WTC11 (cell line): Measurements from ENCODE around the gene PIK3C2G. TPM values are rescaled to one million over a fixed set of nuclear protein-coding genes. Genes with fewer than 3 reads are reported as not detected.

Source experiments
- ATAC-seq: fragments of 200-7000 bp; cut with Tn5 transposase; 2 replicates; pipeline ENCODE4 v1.10.0; 2021; ENCODE audit warnings: mild to moderate bottlenecking, moderate library complexity
- CTCF ChIA-PET: fragments of 300-600 bp; sonication (Branson Sonifier 250); formaldehyde crosslinking; loops from one replicate; lab custom pipeline; 2021; ENCODE audit warnings: antibody characterized with exemption; lab: Charles Lee
- POLR2A ChIA-PET: fragments of 350-600 bp; sonication (Branson Sonifier 250); formaldehyde crosslinking; loops from one replicate; lab custom pipeline; 2021; ENCODE audit warnings: antibody characterized with exemption; lab: Charles Lee
- DNase-seq: peaks from one replicate; pipeline ENCODE4 v3.0.0; 2021; ENCODE audit warnings: low spot score
- H3K27ac Mint-ChIP-seq: 2 replicates; pipeline ENCODE4 v1.8.0; 2021; ENCODE audit warnings: mixed read lengths
- H3K27me3 Mint-ChIP-seq: 2 replicates; pipeline ENCODE4 v1.8.0; 2021; ENCODE audit warnings: low read depth, mild to moderate bottlenecking, moderate library complexity, mixed read lengths
- H3K36me3 Mint-ChIP-seq: 2 replicates; pipeline ENCODE4 v1.8.0; 2021; ENCODE audit warnings: mixed read lengths
- H3K4me1 Mint-ChIP-seq: 2 replicates; pipeline ENCODE4 v1.8.0; 2022; ENCODE audit warnings: mixed read lengths
- H3K4me3 Mint-ChIP-seq: 2 replicates; pipeline ENCODE4 v1.8.0; 2021; ENCODE audit warnings: mild to moderate bottlenecking, moderate library complexity, mixed read lengths
- H3K9me3 Mint-ChIP-seq: 2 replicates; pipeline ENCODE4 v1.8.0; 2021; ENCODE audit warnings: mixed read lengths
- ATF6 ChIP-seq: sonication (generic); formaldehyde crosslinking; IDR thresholded peaks from 2 replicates; pipeline ENCODE4 v1.8.1; 2023; ENCODE audit warnings: mild to moderate bottlenecking, missing genetic modification reagents
- FOXJ3 ChIP-seq: sonication (generic); formaldehyde crosslinking; IDR thresholded peaks from 2 replicates; pipeline ENCODE4 v1.9.0; 2021; ENCODE audit warnings: missing genetic modification reagents, mild to moderate bottlenecking, borderline replicate concordance
- GRHL2 ChIP-seq: fragments of 250-450 bp; sonication (Bioruptor Pico); IDR thresholded peaks from 2 replicates; pipeline ENCODE4 v1.8.0; 2022; ENCODE audit warnings: mild to moderate bottlenecking, moderate library complexity; ENCODE audit not compliant: insufficient replicate concordance, severe bottlenecking
- HMGXB4 ChIP-seq: sonication (generic); formaldehyde crosslinking; IDR thresholded peaks from 2 replicates; pipeline ENCODE4 v1.8.1; 2023; ENCODE audit warnings: mild to moderate bottlenecking, moderate library complexity, missing genetic modification reagents
- MAX ChIP-seq: sonication (generic); formaldehyde crosslinking; IDR thresholded peaks from 2 replicates; pipeline ENCODE4 v1.8.0; 2022; ENCODE audit warnings: mild to moderate bottlenecking, missing genetic modification reagents
- NFYB ChIP-seq: sonication (generic); formaldehyde crosslinking; conservative IDR thresholded peaks from 2 replicates; pipeline ENCODE4 v1.8.0; 2022; ENCODE audit warnings: low read depth, missing genetic modification reagents
- NR3C1 ChIP-seq: sonication (generic); formaldehyde crosslinking; conservative IDR thresholded peaks from 2 replicates; pipeline ENCODE4 v1.8.1; 2023; ENCODE audit warnings: low read depth, mild to moderate bottlenecking, missing genetic modification reagents
- RELA ChIP-seq: sonication (generic); formaldehyde crosslinking; IDR thresholded peaks from 2 replicates; pipeline ENCODE4 v1.8.1; 2022; ENCODE audit warnings: missing genetic modification reagents, mild to moderate bottlenecking, borderline replicate concordance
- RORB ChIP-seq: fragments of 250-450 bp; sonication (Bioruptor Pico); IDR thresholded peaks from 2 replicates; pipeline ENCODE4 v1.9.0; 2021; ENCODE audit warnings: mild to moderate bottlenecking
- SMAD4 ChIP-seq: sonication (generic); formaldehyde crosslinking; IDR thresholded peaks from 2 replicates; pipeline ENCODE4 v1.8.0; 2022; ENCODE audit warnings: mild to moderate bottlenecking, missing genetic modification reagents
- ZBTB21 ChIP-seq: sonication (generic); formaldehyde crosslinking; IDR thresholded peaks from 2 replicates; pipeline ENCODE4 v1.8.1; 2023; ENCODE audit warnings: mild to moderate bottlenecking, missing genetic modification reagents, borderline replicate concordance
- ZNF138 ChIP-seq: sonication (generic); formaldehyde crosslinking; conservative IDR thresholded peaks from 2 replicates; pipeline ENCODE4 v1.8.1; 2022; ENCODE audit warnings: mild to moderate bottlenecking, moderate library complexity, missing genetic modification reagents
- ZNF263 ChIP-seq: sonication (generic); formaldehyde crosslinking; IDR thresholded peaks from 2 replicates; pipeline ENCODE4 v1.8.1; 2022; ENCODE audit warnings: low read depth, mild to moderate bottlenecking, moderate library complexity, missing genetic modification reagents
- ZNF425 ChIP-seq: fragments of 250-450 bp; sonication (Bioruptor Pico); conservative IDR thresholded peaks from 2 replicates; pipeline ENCODE4 v1.9.0; 2021; ENCODE audit warnings: mild to moderate bottlenecking
- total RNA-seq: library from RNA; stranded (reverse); gene quantifications from 3 replicates; pipeline ENCODE4 v1.2.3, GENCODE V29; 2021
- TF ChIP-seq, protein P1 (sequence below): sonication (generic); formaldehyde crosslinking; IDR thresholded peaks from 2 replicates; pipeline ENCODE4 v1.8.0; 2022; ENCODE audit warnings: mild to moderate bottlenecking, missing genetic modification reagents

The PIK3C2G gene
- total RNA-seq, 1 experiment from 2014 or later: not detected

- POLR2A ChIA-PET: no interaction called here
- TF ChIP-seq HMGXB4: no peak
- Mint-ChIP-seq H3K4me1 (peaks cover 25% of the 10 kb centered on the region), H3K9me3 (peaks cover 7% of the 10 kb centered on the region; the same call in 1 of the 2 replicates), H3K27me3 (no peaks in the 10 kb centered on the region), H3K4me3 (no peak overlapping the region), H3K27ac (no peak overlapping the region), H3K36me3 (no peaks in the 10 kb centered on the region; the same call in 1 of the 2 replicates)
- no peak for ATAC-seq
- DNase-seq: no peak
- CTCF ChIA-PET: no interaction called here
Observed at GRCh38 chr12:18281941-18282340, 20.6 kb downstream of the PIK3C2G start.

GRCh38 chr12:18283831-18284230, 22.5 kb downstream of the PIK3C2G start:
- POLR2A ChIA-PET: no interaction called here
- Mint-ChIP-seq H3K4me3 (no peak overlapping the region), H3K27me3 (no peaks in the 10 kb centered on the region)
- CTCF ChIA-PET: interaction anchor here (1.2 kb wide), 1 partner anchor 34 kb away, joined by 4 read pairs; no protein-coding TSS in a partner anchor
- no peak for TF ChIP-seq ZNF425 (CRISPR knock-in tag)
- no peak for TF ChIP-seq ZBTB21 (CRISPR knock-in tag)
- no peak for TF ChIP-seq RELA
- no peak for TF ChIP-seq NR3C1 (CRISPR knock-in tag)
- TF ChIP-seq GRHL2 (CRISPR knock-in tag): no peak
- no peak for TF ChIP-seq NFYB
- TF ChIP-seq MAX: no peak
- TF ChIP-seq, all 79 proteins: peak for 0
- Mint-ChIP-seq H3K9me3 (peaks cover 10% of the 10 kb centered on the region; the same call in 1 of the 2 replicates), H3K36me3 (peaks cover 2% of the 10 kb centered on the region; the same call in 1 of the 2 replicates), H3K4me1 (peaks cover 25% of the 10 kb centered on the region), H3K27ac (peak overlapping the region; percentile 34)
- peak; percentile 28 for DNase-seq
- ATAC-seq: peak; percentile 96

DNA sequence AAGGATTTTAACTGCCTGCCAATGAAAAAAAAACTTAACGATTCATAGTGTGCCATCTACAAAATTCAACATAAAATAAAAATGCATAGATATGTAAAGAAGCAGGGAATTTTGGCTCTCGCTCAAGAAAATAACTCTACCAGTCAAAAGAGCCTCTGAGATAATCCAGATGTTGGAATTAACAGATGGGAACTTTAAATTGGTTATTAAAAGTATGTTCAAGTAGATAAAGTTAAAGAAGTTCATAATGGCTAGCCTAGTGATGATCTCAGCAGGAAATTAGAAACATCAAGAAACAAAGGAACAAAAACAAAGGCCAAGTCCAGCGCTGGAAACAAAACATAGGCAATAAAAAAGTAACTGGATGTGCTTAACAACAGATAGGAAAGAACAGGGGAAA, 23.1 kb downstream of the PIK3C2G start:
- peaks cover 25% of the 10 kb centered on the region for H3K4me1 Mint-ChIP-seq
- ChIA-PET POLR2A (no interaction called here), CTCF (interaction anchor here (1.2 kb wide), 1 partner anchor 34 kb away, joined by 4 read pairs; no protein-coding TSS in a partner anchor)
- no peak for ATAC-seq
- peak overlapping the region; percentile 46 for H3K27ac Mint-ChIP-seq
- H3K36me3 Mint-ChIP-seq: peaks cover 2% of the 10 kb centered on the region; the same call in 1 of the 2 replicates
- H3K4me3 Mint-ChIP-seq: no peak overlapping the region
- DNase-seq: no peak
- no peaks in the 10 kb centered on the region for H3K27me3 Mint-ChIP-seq
- H3K9me3 Mint-ChIP-seq: peaks cover 10% of the 10 kb centered on the region; the same call in 1 of the 2 replicates
- TF ChIP-seq RELA: no peak
- TF ChIP-seq SMAD4 (CRISPR knock-in tag): no peak
- no peak for TF ChIP-seq ZNF263 (CRISPR knock-in tag)
- TF ChIP-seq FOXJ3 (CRISPR knock-in tag): no peak
- TF ChIP-seq RORB (CRISPR knock-in tag): no peak
- no peak for TF ChIP-seq ATF6 (CRISPR knock-in tag)
- no peak for TF ChIP-seq ZNF138 (CRISPR knock-in tag)
- TF ChIP-seq, protein P1, sequence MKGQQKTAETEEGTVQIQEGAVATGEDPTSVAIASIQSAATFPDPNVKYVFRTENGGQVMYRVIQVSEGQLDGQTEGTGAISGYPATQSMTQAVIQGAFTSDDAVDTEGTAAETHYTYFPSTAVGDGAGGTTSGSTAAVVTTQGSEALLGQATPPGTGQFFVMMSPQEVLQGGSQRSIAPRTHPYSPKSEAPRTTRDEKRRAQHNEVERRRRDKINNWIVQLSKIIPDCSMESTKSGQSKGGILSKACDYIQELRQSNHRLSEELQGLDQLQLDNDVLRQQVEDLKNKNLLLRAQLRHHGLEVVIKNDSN: no peak
